Tibial artery (tissue), 4 donors: Measurements from ENCODE around the gene HHAT.
"Not testable (repeated sequence)": the region's sequence is repeated elsewhere in the genome, so short reads cannot be mapped to it uniquely, and the experiment has no call there.

ENCODE experiments used
- DNase-seq, 2 donors: peaks; one replicate each; pipeline ENCODE4 v3.0.0-alpha.2; 2019
- H3K27ac ChIP-seq, 2 donors: fragments of 200-600 bp; sonication (generic) in 1 of 2; 1 replicate in 1 of 2; 2 replicates in 1 of 2; pipeline ENCODE4 v1.5.1; 2018 to 2019; ENCODE audit warnings: mild to moderate bottlenecking in 1 of 2
- H3K27me3 ChIP-seq, 2 donors: fragments of 200-600 bp; sonication (generic) in 1 of 2; one replicate each; pipeline versions ENCODE4 v1.5.1 to v1.6.0; 2016 to 2019
- H3K36me3 ChIP-seq, 3 donors: fragments of 200-600 bp; sonication (generic) in 2 of 3; one replicate each; pipeline ENCODE4 v1.5.1; 2016 to 2019; ENCODE audit warnings: mild to moderate bottlenecking in 2 of 3
- H3K4me1 ChIP-seq, 4 donors: fragments of 200-600 bp; sonication (generic) in 2 of 4; 1 replicate in 3 of 4; 2 replicates in 1 of 4; pipeline ENCODE4 v1.5.1; 2016 to 2019
- H3K4me3 ChIP-seq, 2 donors: fragments of 200-600 bp; sonication (generic) in 1 of 2; 1 replicate in 1 of 2; 2 replicates in 1 of 2; pipeline ENCODE4 v1.5.1; 2018 to 2019; ENCODE audit warnings: mild to moderate bottlenecking in 2 of 2
- H3K9me3 ChIP-seq, 3 donors: fragments of 200-600 bp; sonication (generic) in 1 of 3; one replicate each; pipeline ENCODE4 v1.5.1; 2016 to 2019
- intact Hi-C: fragments of 100-400 bp; cut with DNase I; formaldehyde crosslinking; loops from one replicate; pipeline ENCODE4 v1.15.0; 2023; ENCODE audit warnings: low total_unique reads
- TF ChIP-seq, protein P1 (sequence below), 2 experiments: fragments of 200-600 bp in 1 of 2; fragments of 450-650 bp in 1 of 2; IDR thresholded peaks; one replicate each; pipeline ENCODE4 v1.5.1; 2017 to 2019; ENCODE audit warnings: antibody characterized with exemption in 2 of 2, mild to moderate bottlenecking in 1 of 2, moderate library complexity in 1 of 2

HHAT gene

DNA sequence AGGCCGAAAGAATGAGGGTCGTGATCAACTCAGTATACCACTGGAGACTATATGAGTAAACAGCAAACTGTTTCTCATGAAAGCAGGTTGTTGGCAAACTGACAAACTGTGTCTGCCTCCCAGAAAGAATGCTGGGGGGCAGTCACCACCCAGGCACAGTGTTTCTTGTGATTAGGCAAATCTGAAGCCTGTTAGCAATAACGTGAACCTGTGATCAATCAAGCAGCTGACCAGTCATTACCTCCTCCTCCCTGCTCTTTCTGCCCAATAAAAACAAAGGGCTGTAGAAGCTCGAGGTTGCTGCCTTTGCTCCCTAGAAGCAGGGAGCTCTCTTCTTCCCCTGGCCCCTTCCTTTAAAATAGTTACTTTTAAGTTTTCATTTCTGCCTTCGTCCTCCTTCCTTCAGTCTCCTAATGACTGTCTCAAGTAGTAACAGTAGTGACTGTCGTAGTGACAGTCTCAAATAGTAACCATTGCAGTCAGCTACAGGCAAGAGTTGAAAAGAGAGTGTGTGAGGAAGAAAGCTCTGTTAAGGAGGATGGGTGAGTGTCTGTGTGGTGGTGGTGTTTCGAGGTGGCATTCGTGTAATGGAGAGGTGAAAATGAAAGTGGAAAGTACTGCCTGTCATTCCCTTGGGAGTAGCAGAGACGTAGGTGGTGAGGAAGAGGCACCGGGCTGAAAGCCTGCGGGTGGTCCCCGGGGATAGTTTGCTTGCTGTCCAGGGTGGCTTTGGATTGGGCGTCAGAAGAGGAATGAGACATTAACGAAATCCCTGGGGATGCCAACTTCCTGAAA is 14.5 kb downstream of the HHAT start:
- intact Hi-C loops = no loop called here
- TF ChIP-seq, protein P1, sequence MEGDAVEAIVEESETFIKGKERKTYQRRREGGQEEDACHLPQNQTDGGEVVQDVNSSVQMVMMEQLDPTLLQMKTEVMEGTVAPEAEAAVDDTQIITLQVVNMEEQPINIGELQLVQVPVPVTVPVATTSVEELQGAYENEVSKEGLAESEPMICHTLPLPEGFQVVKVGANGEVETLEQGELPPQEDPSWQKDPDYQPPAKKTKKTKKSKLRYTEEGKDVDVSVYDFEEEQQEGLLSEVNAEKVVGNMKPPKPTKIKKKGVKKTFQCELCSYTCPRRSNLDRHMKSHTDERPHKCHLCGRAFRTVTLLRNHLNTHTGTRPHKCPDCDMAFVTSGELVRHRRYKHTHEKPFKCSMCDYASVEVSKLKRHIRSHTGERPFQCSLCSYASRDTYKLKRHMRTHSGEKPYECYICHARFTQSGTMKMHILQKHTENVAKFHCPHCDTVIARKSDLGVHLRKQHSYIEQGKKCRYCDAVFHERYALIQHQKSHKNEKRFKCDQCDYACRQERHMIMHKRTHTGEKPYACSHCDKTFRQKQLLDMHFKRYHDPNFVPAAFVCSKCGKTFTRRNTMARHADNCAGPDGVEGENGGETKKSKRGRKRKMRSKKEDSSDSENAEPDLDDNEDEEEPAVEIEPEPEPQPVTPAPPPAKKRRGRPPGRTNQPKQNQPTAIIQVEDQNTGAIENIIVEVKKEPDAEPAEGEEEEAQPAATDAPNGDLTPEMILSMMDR (IDR thresholded peaks at IDR 0.05) = no peak
- H3K36me3 ChIP-seq = no peaks in the 10 kb centered on the region
- H3K4me3 ChIP-seq = peak overlapping the region; percentile 47 to 51
- H3K27me3 ChIP-seq = no peaks in the 10 kb centered on the region
- no peak for DNase-seq
- H3K9me3 ChIP-seq = no peaks in the 10 kb centered on the region
- H3K4me1 ChIP-seq = peaks cover 0 to 28% (median 8%) of the 10 kb centered on the region in 4 donors
- peak overlapping the region; percentile 29 to 56 for H3K27ac ChIP-seq

DNA sequence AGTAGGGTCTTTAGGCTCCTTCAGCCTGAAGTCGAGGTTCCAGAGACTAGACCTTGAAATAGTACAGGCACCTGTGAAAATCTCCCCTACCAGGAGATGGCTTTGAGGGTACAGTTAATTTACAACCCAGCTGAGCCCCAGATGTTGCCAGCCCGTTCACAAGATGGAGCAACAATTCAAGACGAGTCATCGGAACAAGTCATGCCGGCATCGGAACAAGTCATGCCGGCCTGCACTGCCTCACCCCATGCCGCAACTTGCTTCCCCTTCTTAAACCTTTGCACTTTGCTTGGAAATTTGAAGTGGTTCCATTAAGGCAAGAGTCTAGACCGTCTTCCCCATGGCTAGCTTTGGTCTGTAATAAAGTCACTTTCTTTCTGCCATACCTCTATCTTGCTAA is 16.0 kb downstream of the HHAT start:
- Histone ChIP-seq H3K4me3 (no peak overlapping the region), H3K36me3 (peaks cover 0 to 3% (median 0%) of the 10 kb centered on the region in 3 donors), H3K27ac (no peak overlapping the region), H3K27me3 (no peaks in the 10 kb centered on the region), H3K4me1 (peaks cover 0 to 28% (median 8%) of the 10 kb centered on the region in 4 donors), H3K9me3 (no peaks in the 10 kb centered on the region)
- TF ChIP-seq, protein P1 (IDR thresholded peaks at IDR 0.05) = no peak
- no peak for DNase-seq
- intact Hi-C loops = no loop called here

- DNase-seq = no peak
Observed at GRCh38 chr1:210347112-210347511, 18.4 kb downstream of the HHAT start.

DNA sequence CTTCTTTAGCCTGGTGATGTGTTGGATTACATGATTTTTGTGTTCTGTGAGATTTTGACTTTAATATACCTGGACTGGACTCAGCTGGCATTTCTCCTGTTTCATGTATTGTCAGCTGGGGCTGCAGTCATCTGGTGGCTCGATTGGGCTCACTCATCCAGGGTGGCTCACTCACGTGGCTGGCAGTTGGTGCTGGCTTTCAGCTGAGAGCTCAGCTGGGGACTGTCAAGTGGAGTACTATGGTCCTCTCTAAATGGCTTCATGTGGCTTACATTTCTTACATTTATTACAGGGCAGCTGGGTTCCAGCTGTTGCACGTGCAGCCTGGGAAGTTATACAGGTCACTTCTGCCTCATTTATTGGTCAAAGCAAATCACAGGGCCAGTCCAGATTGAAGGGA is 22.8 kb downstream of the HHAT start:
- no peak overlapping the region for H3K27ac ChIP-seq
- TF ChIP-seq, protein P1 (IDR thresholded peaks at IDR 0.05) = no peak
- H3K36me3 ChIP-seq = peaks cover 0 to 9% (median 0%) of the 10 kb centered on the region in 3 donors
- intact Hi-C loops = no loop called here
- peaks cover 0 to 13% (median 5%) of the 10 kb centered on the region in 4 donors for H3K4me1 ChIP-seq
- no peaks in the 10 kb centered on the region for H3K27me3 ChIP-seq
- H3K9me3 ChIP-seq = no peaks in the 10 kb centered on the region
- no peak for DNase-seq
- H3K4me3 ChIP-seq = no peak overlapping the region

More at GRCh38 chr1:210347112-210347511, 18.4 kb downstream of the HHAT start:
- Histone ChIP-seq H3K27ac (peak overlapping the region in 1 of 2 donors; percentile 2), H3K9me3 (no peaks in the 10 kb centered on the region), H3K36me3 (peaks cover 0 to 9% (median 0%) of the 10 kb centered on the region in 3 donors), H3K27me3 (no peaks in the 10 kb centered on the region), H3K4me1 (peaks cover 0 to 28% (median 7%) of the 10 kb centered on the region in 4 donors), H3K4me3 (no peak overlapping the region)
- intact Hi-C loops = no loop called here
- TF ChIP-seq, protein P1 (IDR thresholded peaks at IDR 0.05) = no peak

DNA sequence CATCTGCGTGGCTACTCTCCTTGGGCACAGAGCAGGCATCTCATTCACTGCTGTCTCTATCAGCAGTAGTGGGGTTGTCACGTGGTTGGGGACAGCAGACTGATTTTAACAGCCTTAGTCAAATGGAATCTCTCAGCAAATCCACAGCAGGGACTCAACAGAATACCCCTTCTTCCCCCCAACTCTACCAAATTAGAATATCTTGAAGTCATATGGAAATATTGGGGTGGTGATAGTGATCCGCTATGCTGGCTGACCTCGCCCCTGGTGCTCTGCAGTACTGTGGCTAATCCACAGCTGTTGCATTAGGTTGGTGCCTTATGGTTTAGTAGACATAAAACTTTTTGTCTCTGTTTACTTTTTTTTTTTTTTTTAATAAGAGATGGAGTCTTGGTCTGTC is 23.9 kb downstream of the HHAT start:
- H3K27me3 ChIP-seq = no peaks in the 10 kb centered on the region
- H3K36me3 ChIP-seq = peaks cover 0 to 9% (median 0%) of the 10 kb centered on the region in 3 donors
- intact Hi-C loops = no loop called here
- no peak for DNase-seq
- H3K9me3 ChIP-seq = no peaks in the 10 kb centered on the region
- H3K27ac ChIP-seq = no peak overlapping the region
- TF ChIP-seq, protein P1 (IDR thresholded peaks at IDR 0.05) = no peak
- peaks cover 0 to 2% (median 0%) of the 10 kb centered on the region in 4 donors for H3K4me1 ChIP-seq
- no peak overlapping the region for H3K4me3 ChIP-seq

DNA sequence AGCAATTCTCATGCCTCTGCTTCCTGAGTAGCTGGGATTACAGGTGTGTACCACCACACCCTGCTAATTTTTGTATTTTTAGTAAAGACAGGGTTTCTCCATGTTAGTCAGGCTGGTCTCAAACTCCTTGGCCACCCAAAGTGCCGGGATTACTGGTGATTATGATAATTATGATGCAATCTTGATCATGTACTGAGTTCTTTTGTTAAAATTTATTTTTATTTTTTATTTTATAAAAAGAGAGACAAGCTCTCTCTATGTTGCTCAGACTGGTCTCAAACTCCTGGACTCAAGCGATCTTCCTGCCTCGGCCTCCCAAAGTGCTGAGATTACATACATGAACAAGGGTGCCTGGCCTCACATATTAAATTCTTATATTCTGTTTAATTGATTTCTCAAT is 25.6 kb downstream of the HHAT start:
- H3K36me3 ChIP-seq, H3K9me3 ChIP-seq, intact Hi-C loops, H3K4me3 ChIP-seq, DNase-seq, H3K27me3 ChIP-seq, H3K27ac ChIP-seq, H3K4me1 ChIP-seq: not testable (repeated sequence)
